Inferior parietal cortex (tissue), 1 donor: ENCODE results near the gene EPB41L4A.

Experiments used
- DNase-seq: peaks from one replicate; pipeline ENCODE4 v3.0.0-alpha.2; 2016; ENCODE audit errors: extremely low spot score

The EPB41L4A gene

DNA sequence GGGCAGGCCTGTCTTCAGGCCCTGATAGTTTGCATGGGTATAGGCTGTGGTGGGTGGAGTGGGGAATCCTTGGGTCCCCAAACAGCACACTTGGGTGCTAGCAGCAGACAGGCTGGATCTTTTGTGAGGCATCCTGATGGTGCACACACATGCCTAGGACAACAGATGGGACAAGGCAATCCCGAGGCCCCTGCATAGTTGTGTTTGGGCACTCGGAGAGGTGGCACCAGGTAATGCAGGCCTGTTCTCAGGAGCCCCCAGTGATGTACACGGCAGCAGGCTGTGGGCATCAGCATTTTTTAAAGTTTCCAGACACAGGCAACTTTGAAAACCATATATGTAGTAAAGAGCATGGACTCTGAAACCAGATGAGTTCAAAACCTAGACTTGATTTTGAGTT is 65.4 kb downstream of the EPB41L4A start:
- DNase-seq = no peak

DNA sequence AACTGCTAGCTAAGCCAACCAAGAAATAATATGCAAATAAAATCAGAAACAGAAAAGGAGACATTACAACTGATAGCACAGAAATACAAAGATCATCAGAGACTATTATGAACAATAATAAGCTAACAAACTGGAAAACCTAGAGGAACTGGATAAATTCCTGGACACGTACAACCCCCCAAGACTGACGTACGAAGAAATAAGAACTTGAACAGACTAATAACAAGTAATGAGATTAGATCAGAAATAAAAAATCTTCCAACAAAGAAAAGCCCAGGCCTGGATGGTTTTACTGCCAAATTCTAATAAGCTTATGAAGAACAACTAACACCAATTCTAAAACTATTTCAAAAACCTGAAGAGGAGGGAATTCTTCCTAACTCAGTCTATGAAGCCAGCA is 67.9 kb downstream of the EPB41L4A start:
- DNase-seq = no peak

DNA sequence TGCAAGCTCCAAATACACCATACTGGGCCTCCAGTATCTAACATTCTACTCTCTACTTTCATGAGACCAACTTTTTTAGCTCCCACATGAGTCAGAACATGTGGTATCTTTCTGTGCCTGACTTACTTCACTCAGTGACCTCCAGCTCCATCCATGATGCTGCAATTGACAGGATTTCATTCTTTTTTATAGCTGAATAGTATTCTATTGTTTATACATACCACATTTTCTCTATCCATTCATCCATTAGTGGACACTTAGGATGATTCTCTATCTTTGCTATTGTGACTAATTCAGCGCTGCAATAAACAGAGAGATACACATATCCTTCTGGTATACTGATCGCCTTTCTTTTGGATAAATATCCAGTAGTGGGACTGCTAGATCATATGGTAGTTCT is 68.5 kb downstream of the EPB41L4A start:
- DNase-seq = no peak

DNA sequence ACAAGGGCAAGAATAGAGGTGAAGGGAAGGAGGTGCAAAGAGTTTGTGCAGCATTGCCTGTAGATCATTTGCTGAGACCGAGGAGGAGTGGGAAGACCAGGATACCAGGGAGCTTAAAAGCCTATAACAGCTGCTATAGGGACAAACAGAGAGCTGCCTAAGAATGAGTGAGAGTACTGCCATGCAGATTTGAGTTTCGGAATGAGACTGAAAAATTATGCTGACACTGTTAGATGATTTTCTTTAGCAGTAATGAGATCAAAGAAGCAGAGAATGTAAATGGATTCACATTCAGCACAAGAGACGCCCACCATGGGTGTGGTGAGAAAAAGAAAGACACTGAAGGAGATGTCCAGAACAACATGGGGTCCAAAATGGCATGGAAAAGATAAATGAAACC is 69.7 kb downstream of the EPB41L4A start:
- DNase-seq = no peak

DNA sequence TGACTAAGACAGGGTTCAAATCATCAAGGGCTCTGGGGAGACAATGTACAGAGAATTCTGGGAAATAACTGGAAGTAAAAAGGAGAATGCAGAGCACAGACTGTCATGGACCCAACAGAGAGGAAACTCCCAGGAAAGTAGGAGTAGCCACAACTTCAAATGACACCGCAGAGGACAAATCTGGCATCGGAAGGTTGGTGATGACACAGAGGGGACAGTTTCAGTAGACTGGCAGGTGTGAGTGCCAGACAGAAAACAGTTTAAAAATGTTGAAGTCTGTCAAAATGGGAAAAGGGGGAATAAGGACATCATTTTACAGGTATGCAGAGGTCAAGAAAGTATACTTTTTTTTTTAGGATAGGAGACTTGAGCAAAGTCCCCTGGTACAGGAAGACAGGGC is 70.2 kb downstream of the EPB41L4A start:
- DNase-seq = no peak

DNA sequence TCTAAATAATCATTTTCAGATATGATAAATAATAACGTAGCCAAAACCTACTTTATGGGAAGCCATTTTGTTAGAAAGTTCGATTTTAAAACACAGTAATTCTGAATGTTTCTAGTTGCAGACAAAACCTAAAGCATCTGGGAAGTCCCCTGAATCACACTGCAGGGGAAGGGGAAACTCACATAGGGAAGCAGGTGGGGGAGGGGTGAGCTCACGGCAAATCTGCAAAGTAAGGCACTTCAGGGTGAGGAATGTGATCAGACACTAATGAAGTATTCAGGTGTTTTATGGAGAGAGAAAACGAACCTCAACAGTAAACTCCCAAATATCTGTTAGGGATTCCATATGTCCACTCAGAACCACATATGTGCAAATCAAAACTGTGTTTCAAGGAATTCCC is 70.7 kb downstream of the EPB41L4A start:
- DNase-seq = no peak

DNA sequence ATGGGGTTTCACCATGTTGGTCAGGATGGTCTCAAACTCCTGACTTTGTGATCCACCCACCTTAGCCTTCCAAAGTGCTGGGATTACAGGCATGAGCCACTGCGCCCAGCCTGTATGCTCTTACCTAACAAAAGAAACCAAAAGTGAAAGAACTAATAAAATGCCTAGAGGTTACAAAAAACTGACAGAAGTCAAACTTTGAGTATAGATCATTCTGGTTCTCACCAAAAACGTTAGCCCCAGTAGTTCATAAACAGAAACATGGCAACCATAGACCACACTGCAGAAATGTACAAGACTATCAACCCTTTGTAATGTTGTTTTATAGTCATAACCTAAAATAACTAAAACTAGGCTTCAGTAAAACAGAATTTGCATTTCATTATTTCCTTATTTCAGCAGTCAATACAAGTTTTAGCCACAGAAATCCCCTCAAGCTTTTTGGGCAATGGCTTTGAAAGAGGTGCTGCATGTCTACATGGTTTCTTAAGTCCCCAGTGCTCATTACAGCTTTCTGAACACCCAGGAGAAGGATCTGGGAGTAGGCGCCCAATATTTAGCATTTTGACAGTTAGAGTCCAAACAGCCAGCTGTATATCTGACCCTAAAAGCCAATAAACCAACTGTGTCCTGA is 72.5 kb downstream of the EPB41L4A start:
- DNase-seq = no peak

DNA sequence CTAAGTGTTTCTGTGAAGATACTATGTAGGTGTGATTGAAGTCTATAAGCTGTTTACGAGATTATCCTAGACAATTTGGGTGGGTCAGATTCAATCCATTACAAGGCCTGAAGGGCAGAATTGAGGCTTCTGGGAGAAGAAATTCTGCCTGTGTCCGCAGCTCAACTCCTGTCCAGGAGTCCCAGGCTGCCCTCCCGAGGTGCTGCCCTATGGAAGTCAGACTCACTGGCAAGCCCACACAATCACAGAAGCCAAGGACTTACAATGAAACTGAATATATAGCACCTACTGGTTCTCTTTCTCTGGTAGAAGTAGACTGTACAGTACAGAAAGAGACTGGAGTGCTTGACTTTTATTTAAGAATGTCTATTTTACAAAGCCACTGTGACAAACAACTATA is 74.5 kb downstream of the EPB41L4A start:
- no peak for DNase-seq

DNA sequence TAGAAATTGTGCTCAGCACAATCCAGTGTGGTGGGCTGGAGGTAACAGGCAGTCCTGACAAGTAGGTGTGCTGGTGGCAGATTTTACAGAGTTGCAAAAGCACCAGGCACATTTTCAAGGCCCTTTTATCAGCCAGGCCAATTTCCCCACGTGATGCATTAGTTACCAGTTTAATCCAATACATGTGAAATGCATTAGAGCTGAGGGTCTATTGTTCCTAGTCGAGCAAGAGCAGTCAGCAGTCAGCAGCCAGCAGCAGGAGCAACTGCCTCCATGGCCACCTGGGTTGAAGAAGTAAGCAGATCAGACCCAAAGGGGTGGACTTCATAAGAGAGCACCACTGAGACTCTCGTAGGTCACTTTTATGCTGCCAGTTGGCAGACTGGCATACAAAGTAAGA is 76.7 kb downstream of the EPB41L4A start:
- no peak for DNase-seq

DNA sequence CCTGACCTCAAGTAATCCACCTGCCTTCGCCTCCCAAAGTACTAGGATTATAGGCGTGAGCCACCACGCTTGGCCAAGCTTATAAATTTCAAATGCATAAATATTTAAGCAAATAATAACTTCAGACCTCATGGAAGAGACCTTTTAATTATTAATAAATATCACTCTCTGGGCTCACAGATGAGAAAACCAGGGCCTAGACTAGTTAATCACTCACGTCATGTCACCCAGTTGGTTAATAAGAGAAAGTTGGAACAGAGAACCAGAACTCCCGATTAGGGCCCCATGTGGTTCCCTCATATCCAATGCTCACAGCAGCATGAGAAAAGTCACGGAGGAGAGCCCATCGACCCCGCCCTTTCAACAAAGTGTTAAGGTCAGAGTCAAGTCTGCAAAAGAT is 79.3 kb downstream of the EPB41L4A start:
- DNase-seq = no peak

DNA sequence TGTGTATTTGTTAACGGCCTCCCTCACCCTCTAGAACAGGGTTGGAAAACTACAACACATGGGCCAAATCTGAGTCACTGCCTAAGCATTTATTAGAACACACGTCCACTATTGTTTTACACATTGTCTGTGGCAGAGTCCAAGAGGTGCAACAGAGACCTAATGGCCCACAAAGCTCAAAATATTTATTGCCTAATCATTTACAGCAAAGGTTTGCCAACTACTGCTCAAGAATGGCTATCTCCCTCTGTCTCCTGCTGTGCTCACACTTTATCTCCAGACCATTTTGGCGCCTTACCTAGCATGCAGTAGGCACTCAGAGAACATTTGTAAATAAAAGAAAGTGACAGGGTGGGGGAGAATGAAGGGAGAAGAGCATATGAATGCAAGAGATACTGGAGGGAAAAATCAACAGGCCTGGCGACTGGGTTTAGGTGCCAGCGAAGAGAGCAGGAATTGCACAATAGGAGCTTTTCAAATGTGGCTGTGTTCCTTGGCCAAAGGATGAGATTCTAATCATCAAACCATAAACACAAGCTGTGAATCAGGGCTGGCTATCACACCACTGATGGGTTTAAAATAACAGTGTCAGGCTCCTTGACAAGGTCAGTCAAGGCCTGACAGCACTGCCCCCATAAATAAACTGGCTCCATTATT is 80.3 kb downstream of the EPB41L4A start:
- no peak for DNase-seq

DNA sequence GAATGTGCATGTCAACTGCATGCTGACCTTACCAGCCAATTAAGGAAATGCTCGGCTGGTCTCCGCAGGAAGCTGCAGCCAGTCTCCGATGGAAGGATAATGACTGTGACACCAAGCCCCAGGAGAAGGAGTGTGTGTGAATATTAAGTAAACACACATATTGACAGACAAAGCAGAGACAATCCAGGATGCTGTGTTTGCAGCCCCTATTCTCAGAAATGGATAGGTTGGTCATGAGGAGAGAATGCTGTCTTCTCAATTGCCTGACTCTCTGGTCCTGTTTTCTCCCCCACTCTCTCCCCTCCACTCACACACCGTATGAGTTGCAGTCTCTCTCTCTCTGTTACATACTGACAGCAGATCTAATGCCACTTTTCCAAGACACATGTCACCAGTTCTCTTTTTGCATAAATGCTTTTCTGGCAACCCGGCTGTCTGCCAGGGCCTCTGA is 85.7 kb downstream of the EPB41L4A start:
- no peak for DNase-seq

DNA sequence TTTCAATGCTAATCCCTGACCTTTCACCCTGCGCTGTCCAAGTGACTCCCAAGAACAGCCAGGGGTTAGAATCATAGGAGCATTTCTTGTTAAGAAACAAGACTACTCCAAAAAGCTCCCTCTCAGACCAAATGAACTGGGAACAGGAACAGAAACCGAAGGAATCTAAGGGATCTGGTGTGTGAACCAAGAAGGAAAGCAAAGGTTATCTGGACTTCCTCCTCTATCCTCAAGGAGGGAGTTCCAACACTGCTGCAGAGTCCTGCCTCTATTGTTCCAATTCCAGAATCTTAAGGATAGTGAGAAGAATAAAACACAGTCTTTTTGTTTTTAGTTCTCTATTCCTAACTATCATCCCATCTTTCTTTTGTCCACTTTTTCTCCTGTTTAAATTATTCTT is 87.2 kb downstream of the EPB41L4A start:
- DNase-seq = no peak

DNA sequence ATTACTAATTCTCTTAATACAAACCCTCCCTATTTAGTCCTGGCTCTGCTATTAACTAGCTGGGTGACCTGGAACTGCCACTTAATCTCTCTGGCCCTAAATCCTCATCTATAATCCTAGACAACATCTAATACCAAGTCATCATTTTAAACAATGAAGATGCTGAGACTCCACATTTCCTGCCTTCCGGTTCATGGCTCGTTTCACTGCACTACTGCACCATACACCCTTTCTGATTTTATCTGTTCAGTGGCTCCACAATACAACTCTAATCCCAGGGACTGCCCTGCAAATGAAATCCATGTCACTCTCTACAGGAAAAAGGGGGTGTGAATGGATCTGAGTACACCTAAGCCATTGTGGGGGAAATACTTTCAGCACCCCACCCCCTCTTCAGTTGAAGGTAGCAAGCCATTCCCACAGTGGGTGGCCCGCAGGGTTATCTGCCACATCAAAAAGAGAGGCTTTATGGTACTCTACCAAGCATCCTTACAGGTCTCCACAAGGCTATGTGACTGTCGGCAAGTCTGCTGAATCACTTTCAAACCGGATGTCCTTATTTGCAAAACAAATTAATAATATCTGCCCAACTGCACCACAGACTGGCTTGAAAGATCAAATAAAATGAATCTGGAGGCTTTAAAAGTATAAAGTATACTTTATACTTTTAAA is 89.5 kb downstream of the EPB41L4A start:
- no peak for DNase-seq

DNA sequence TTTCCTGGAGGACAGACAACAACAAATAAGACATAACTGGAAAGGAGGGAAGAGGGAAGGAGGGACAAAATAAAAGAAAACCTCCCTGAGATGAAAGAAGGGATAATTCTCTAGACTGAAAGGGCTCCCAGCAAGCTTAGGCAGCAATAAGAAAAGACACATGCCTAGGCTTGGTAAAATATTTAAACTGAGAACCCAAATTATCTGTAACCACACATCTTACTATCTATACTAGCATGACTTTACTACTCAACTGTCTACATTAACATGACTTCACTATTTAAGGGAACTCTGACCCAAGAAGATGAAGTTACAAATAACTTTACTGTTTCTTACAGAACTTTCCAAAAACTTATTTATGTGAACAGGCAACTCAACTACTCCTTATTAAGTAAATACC is 95.9 kb downstream of the EPB41L4A start:
- no peak for DNase-seq

DNA sequence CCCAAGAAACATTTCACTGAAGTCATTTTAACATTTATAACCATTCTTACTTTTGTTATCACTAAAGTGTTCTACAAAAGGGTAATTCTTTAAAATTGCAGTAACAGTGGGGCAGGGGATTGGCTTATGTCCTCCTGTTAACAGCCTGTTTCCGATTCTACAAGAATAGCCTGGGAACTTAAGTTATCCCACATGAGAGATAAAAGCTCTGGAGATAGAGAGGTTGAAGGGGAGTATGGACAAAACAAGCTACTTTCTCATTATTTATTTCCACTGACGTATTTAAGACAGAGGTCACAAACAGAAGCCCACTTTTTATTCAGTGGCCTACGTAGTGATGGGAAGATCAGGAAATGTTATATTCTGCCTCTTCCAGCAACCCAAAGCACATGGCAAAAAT is 98.7 kb downstream of the EPB41L4A start:
- no peak for DNase-seq

DNA sequence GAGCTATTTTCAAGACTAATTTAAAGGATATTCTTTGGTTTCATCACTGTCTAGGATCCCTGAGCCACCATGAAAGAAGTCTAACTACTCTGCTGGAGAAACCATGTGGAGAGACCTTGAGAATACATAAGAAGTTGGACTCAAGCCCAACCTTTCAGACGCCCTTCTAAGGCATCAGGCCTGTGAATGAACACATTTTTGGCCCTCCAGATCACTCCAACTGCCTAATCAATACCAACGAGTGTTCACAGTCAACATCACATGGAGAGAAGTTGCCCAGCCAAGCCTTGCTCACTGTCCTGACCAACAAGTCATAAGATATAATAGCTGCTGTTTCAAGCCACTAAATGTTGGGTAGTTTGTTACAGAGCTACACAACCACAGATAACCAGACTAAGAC is 100.7 kb downstream of the EPB41L4A start:
- DNase-seq = no peak

DNA sequence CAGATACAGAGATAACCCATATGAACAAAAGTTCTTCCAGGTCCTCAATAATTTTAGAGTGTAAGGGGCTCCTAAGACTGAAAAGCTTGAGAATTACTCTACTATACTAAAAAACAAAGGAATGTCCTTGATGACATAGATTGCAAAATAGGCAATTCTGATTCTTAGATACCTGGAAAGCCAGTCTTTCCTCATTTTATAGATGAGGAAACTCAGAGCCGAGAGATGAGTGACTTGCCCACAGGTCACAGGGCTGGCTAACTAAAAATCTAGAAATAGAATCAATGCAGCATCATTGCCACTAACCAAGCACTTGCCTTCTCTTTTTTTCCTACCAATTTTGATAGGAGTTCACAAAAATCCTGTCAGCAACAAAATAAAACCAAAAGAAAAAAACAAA is 101.2 kb downstream of the EPB41L4A start:
- no peak for DNase-seq

DNA sequence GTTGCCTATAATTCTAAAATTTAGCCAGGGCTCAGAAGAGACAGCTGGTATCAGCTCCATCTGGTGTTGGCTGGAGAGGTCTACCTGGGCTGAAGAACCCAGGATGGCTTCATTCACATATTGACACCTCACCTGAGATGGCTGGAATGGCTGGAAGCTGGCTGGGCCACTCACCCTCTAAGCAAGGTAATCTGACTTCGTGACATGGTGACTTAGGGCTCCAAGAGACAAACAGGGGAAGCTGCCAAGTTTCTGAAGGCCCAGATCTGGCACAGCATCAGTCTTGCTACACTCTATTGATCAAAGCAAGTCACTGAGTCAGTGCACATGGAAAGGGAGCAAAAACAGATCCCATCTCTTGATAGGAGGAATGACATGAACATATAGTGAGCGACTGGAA is 102.3 kb downstream of the EPB41L4A start:
- no peak for DNase-seq

DNA sequence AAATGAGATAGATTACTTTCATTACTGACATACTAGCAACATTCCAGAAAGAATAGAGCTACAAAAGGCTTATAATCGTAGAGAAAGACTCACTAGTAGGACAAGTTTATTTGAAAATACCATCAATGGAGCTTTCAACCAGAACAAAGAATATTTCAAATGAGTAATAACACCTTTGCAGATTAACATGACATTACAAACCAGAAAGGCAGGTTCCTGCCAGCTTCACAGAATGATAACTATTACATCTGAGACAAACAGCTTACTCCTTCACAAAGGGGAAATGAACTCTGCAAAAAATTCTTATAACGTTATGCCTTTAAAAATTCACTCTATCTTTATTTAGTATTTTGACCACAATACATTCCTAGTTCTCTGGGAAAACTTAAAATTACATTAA is 103.1 kb downstream of the EPB41L4A start:
- no peak for DNase-seq

DNA sequence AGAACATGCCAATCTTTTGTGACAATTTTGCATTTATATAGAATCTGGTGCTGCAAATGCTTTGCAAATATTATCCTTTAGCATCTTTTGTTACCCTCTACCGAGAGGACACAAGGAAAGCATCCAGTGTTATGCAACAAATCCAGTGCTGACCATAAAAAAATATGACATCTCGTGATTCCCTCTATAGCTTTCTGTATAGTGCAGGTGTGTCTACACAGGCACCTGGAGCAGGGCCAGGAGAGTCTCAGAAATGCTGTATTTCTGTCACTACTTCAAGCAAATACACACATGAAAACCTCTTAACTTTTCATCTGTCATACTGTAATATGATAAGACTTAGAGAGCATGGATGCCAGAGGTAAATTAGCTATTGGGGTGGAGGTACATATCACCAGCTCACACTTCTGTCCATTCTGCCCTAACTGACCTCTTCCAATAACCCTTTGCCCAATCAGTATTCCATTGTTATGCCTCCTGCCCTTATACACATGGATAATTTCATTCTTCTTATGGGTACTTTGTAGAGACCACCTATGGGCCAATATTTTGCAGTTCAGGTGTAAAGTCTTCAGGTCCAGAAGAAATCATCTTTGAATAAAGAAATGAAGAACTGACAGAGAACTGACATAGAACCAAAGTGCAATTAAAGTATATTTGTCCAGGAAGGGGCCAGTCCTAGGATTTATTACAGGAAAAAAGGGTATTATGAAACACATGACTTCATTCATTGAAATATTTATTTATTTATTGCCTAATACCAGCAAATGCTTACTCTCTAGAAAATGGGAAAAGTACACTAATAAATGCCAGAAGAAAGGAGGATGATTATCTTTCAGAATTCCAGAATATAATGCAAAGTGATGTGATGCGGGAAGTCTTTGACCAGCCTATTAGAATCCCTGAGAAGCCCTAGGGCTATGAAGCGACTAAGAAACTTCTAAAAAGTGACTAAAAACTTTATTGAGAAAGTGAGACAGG is 106.5 kb downstream of the EPB41L4A start:
- DNase-seq = no peak

DNA sequence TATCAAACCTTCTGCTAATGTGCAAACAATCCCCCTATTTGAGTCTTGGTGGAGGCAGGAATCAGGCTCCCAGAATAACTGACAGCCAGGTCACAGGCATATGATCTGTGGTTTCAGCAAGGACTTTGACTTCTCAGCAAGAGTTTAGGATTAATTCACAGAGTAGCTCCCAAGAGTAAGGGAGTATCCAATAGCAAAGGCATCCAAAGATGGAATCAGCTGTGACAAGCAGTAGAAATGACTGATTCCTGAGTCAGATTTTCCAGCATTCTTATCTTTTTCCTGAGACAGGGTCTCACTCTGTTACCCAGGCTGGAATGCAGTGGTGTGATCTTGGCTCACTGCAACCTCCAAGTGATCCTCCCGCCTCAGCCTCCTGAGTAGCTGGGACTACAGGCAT is 108.3 kb downstream of the EPB41L4A start:
- DNase-seq = no peak
